Ascending aorta (tissue), 2 donors: ENCODE data around the gene ZSCAN18. TPM values are rescaled to one million over a fixed set of nuclear protein-coding genes. Genes with fewer than 3 reads are reported as not detected.

ENCODE experiments used
- DNase-seq, 2 donors: peaks; one replicate each; pipeline ENCODE4 v3.0.0-alpha.2; 2019; ENCODE audit warnings: low spot score in 2 of 2
- H3K27ac ChIP-seq, 2 donors: fragments of 200-600 bp; sonication (generic); one replicate each; pipeline ENCODE4 v1.5.1; 2016 to 2017; ENCODE audit warnings: mild to moderate bottlenecking in 1 of 2
- H3K27me3 ChIP-seq: fragments of 200-600 bp; sonication (generic); one replicate; pipeline ENCODE4 v1.5.1; 2017
- H3K36me3 ChIP-seq, 2 donors: fragments of 200-600 bp; sonication (generic); one replicate each; pipeline ENCODE4 v1.5.1; 2016
- H3K4me1 ChIP-seq, 2 donors: fragments of 200-600 bp; sonication (generic); one replicate each; pipeline ENCODE4 v1.5.1; 2016 to 2017; ENCODE audit warnings: mild to moderate bottlenecking in 1 of 2
- H3K4me3 ChIP-seq, 2 donors: fragments of 200-600 bp; sonication (generic); one replicate each; pipeline ENCODE4 v1.5.1; 2016 to 2017; ENCODE audit warnings: mild to moderate bottlenecking in 1 of 2
- H3K9me3 ChIP-seq, 2 donors: fragments of 200-600 bp; sonication (generic); one replicate each; pipeline ENCODE4 v1.5.1; 2016
- intact Hi-C: fragments of 100-400 bp; cut with DNase I; formaldehyde crosslinking; loops from one replicate; pipeline ENCODE4 v1.15.1; 2023
- total RNA-seq: library from RNA; depleted of rRNA; stranded (reverse); fragments of >200 nt; gene quantifications from one replicate; pipeline ENCODE4 v1.1.0, GENCODE V29; 2016
- TF ChIP-seq, protein P1 (sequence below), 3 experiments: fragments of 200-600 bp in 2 of 3; fragments of 450-650 bp in 1 of 3; sonication (generic) in 2 of 3; IDR thresholded peaks; one replicate each; pipeline ENCODE4 v1.5.1; 2016 to 2019; ENCODE audit warnings: antibody characterized with exemption in 3 of 3, mild to moderate bottlenecking in 1 of 3, moderate library complexity in 1 of 3

Gene ZSCAN18
- total RNA-seq, 1 donor from 2014 or later, result 181 TPM

DNA sequence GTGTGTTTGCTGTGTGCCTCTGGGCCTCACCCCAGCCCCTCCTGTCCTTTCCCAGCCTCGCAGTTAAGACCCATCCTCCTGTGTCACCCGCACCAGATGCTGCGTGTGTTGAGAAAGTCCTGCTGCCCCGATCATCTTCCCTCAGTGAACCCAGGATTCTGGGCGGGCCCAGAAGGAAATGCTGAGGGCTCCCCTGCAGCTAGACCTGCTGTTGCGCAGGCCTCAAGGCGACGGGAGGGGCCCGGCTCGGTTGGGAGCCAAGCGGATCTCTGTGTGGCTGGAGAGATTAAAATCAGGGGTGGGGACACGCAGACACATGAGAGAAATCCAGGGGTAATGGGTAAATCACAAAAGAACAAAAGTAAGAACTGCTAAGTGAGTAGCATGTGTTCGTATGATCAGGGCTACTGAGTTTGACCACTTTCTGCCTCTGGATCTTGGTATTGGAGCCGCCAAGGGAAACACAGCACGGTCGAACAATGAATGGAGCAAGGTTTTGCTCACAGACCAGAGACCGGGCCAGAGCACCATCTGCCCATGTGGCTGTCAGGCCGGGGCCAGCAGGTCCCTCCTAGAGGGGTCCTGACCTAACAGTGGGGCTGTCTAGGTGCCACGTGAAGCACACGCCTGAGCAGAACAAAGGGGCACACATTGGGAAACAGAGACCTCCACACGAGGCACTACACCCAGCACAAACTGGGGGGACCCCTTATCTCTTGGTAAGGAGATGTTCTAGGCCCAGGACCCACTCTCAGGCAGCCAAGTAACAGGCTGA, 57.1 kb downstream of the ZSCAN18 start:
- no peak for DNase-seq
- intact Hi-C loops, result no loop called here
- Histone ChIP-seq H3K4me3 (no peak overlapping the region), H3K27me3 (peaks cover 5% of the 10 kb centered on the region), H3K4me1 (no peaks in the 10 kb centered on the region), H3K27ac (no peak overlapping the region), H3K9me3 (peaks cover 40 to 72% of the 10 kb centered on the region in 2 donors), H3K36me3 (no peaks in the 10 kb centered on the region)
- TF ChIP-seq, protein P1, sequence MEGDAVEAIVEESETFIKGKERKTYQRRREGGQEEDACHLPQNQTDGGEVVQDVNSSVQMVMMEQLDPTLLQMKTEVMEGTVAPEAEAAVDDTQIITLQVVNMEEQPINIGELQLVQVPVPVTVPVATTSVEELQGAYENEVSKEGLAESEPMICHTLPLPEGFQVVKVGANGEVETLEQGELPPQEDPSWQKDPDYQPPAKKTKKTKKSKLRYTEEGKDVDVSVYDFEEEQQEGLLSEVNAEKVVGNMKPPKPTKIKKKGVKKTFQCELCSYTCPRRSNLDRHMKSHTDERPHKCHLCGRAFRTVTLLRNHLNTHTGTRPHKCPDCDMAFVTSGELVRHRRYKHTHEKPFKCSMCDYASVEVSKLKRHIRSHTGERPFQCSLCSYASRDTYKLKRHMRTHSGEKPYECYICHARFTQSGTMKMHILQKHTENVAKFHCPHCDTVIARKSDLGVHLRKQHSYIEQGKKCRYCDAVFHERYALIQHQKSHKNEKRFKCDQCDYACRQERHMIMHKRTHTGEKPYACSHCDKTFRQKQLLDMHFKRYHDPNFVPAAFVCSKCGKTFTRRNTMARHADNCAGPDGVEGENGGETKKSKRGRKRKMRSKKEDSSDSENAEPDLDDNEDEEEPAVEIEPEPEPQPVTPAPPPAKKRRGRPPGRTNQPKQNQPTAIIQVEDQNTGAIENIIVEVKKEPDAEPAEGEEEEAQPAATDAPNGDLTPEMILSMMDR (IDR thresholded peaks at IDR 0.05), result no peak

DNA sequence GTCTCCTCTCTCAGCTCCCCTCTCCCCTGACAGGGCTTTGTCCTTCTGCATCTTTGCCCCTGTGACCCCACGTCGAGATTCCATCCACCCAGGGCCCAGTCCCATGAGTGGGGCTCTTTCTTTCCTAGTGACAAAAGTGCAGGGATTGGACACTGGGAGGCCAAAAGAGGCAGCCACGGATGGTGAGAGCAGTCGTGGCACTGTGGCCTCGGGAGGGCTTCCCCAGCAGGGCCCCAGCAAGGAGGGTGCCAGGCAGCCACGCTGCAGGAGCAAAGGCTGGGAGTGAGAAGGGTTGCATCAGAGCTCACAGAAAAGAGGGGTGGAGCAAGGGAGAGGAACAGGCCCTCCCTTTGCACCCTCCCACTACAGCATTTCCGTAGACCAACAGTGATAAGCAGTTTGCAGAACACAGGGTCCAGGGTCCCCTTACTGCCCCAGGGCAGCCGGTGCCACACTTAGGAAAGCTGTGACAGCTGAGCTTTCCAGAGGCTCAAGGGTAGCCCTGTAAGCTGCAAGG, 59.3 kb downstream of the ZSCAN18 start:
- no peak for DNase-seq
- intact Hi-C loops, result no loop called here
- Histone ChIP-seq H3K4me3 (no peak overlapping the region), H3K27ac (no peak overlapping the region), H3K36me3 (no peaks in the 10 kb centered on the region), H3K9me3 (peaks cover 22 to 56% of the 10 kb centered on the region in 2 donors), H3K27me3 (peaks cover 5% of the 10 kb centered on the region), H3K4me1 (no peaks in the 10 kb centered on the region)
- TF ChIP-seq, protein P1 (IDR thresholded peaks at IDR 0.05), result no peak

DNA sequence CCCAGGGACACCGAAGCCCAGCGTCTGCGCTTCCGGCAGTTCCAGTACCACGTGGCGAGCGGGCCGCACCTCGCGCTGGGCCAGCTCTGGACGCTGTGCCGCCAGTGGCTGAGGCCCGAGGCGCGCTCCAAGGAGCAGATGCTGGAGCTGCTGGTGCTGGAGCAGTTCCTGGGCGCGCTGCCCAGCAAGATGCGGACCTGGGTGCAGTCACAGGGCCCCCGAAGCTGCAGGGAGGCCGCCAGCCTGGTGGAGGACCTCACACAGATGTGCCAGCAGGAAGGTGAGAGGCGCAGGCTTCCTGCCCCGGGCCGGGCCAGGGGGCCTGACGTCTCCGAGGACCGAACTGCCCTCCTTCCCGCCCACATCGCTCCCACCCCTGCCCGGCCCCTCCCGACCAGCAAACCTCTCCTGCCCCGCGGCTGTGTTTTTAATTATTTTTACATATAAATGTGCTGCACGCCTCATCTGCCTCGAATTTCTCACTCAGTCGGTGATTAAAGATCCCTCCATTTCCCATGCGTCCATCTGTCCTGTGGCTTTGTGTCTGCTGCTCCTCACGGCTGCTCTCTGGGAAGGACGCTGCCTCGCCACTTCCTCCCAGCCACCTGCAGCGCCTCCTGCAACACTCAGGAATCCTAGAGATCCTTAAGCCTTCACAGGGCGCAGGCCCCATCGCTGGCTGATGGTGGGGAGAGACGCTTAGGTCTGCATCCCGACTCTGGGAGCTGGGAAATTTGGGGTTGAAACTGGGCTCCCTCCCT, 59.9 kb downstream of the ZSCAN18 start:
- H3K9me3 ChIP-seq, result peaks cover 22 to 54% of the 10 kb centered on the region in 2 donors
- H3K36me3 ChIP-seq, result no peaks in the 10 kb centered on the region
- no peaks in the 10 kb centered on the region for H3K4me1 ChIP-seq
- intact Hi-C loops, result no loop called here
- H3K4me3 ChIP-seq, result no peak overlapping the region
- TF ChIP-seq, protein P1 (IDR thresholded peaks at IDR 0.05), result no peak
- H3K27ac ChIP-seq, result no peak overlapping the region
- DNase-seq, result no peak
- H3K27me3 ChIP-seq, result peaks cover 5% of the 10 kb centered on the region

DNA sequence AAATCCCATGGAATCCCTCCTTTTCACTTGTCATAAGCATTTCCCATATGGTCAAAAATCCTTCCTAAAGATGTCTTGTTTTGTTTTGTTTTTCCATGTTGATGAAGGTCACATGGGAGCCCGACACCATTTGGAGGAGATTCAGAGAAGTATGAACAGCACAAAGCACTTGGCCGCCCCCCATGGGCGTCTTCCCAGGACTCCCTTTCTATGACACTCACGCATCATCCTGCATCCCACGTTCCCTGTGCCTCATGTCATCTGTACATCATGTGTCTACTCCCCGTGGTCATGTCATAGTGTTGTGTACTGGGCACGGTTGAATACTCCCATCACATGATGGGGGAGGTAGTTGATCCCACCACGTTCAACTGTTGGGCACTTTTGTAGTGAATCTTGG, 62.2 kb downstream of the ZSCAN18 start:
- H3K4me3 ChIP-seq, result no peak overlapping the region
- no peak for DNase-seq
- intact Hi-C loops, result no loop called here
- no peaks in the 10 kb centered on the region for H3K36me3 ChIP-seq
- H3K9me3 ChIP-seq, result peaks cover 13 to 47% of the 10 kb centered on the region in 2 donors
- H3K27ac ChIP-seq, result no peak overlapping the region
- peaks cover 5% of the 10 kb centered on the region for H3K27me3 ChIP-seq
- TF ChIP-seq, protein P1 (IDR thresholded peaks at IDR 0.05), result no peak
- H3K4me1 ChIP-seq, result no peaks in the 10 kb centered on the region

DNA sequence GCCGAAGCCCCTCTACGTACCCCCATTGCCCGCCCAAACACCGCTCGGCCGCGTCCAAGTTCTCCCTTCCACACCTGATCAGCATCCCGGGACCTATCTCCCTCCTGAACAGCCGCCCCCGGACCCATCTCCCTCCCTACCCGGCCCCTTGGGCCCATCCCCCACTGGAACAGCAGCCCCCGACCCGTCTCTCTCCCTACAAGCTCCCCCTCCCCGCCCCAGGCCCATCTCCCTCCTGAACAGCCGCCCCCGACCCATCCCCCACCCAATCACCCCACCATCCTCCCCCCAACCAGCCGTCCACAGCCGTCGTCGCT, 63.6 kb downstream of the ZSCAN18 start:
- Histone ChIP-seq H3K4me1 (no peaks in the 10 kb centered on the region), H3K9me3 (peaks cover 0 to 39% of the 10 kb centered on the region in 2 donors), H3K36me3 (no peaks in the 10 kb centered on the region), H3K27me3 (peaks cover 5% of the 10 kb centered on the region), H3K27ac (no peak overlapping the region), H3K4me3 (peak overlapping the region; percentile 50 to 53)
- DNase-seq, result no peak
- intact Hi-C loops, result no loop called here
- TF ChIP-seq, protein P1 (IDR thresholded peaks at IDR 0.05), result no peak

Other genes with a start within 250 kb of the ZSCAN18 start
- 12.9 TPM for gene ZNF587, start 248.4 kb downstream of the ZSCAN18 start, total RNA-seq
- 1.8 TPM for gene ZNF814, start 209.2 kb downstream of the ZSCAN18 start, total RNA-seq
- gene ZNF417, start 181.6 kb downstream of the ZSCAN18 start, total RNA-seq, result 2.3 TPM
- gene ZNF418, start 162.8 kb downstream of the ZSCAN18 start, total RNA-seq, result 0.21 TPM
- gene ZNF256, start 150.5 kb downstream of the ZSCAN18 start, total RNA-seq, result 3.8 TPM
- gene C19orf18, start 123.7 kb downstream of the ZSCAN18 start, total RNA-seq, result not detected
- gene ZNF606, start 95.4 kb downstream of the ZSCAN18 start, total RNA-seq, result 1.5 TPM
- not detected for gene ZSCAN1, start 64.2 kb downstream of the ZSCAN18 start, total RNA-seq
- 3.7 TPM for gene ZNF135, start 38.9 kb downstream of the ZSCAN18 start, total RNA-seq
- 3.8 TPM for gene ZNF329, start 52.6 kb upstream of the ZSCAN18 start, total RNA-seq
- gene ZNF274, start 84.8 kb upstream of the ZSCAN18 start, total RNA-seq, result 14.7 TPM
- gene ZNF544, start 130.7 kb upstream of the ZSCAN18 start, total RNA-seq, result 3.9 TPM
- 6.0 TPM for gene ZNF8, start 180.7 kb upstream of the ZSCAN18 start, total RNA-seq
- 35.0 TPM for gene ERVK3-1, start 207.1 kb upstream of the ZSCAN18 start, total RNA-seq
- 1.9 TPM for gene ZSCAN22, start 228.8 kb upstream of the ZSCAN18 start, total RNA-seq